Subcutaneous adipose tissue (tissue), 4 donors: ENCODE measurements around the gene TSGA10. TPM values are rescaled to one million over a fixed set of nuclear protein-coding genes. Genes with fewer than 3 reads are reported as not detected.

Source experiments
- CTCF ChIP-seq: fragments of 450-650 bp; IDR thresholded peaks from one replicate; pipeline ENCODE4 v1.5.1; 2016; ENCODE audit warnings: low read depth, mild to moderate bottlenecking, control low read depth, antibody characterized with exemption, moderate library complexity
- total RNA-seq, 4 donors: library from RNA; depleted of rRNA; stranded (reverse); fragments of >200 nt; gene quantifications; one replicate each; pipeline ENCODE4 v1.1.0, GENCODE V29; 2016

TSGA10 gene
- total RNA-seq, 4 donors from 2014 or later, result 5.2 to 11.0 (median 8.0) TPM

DNA sequence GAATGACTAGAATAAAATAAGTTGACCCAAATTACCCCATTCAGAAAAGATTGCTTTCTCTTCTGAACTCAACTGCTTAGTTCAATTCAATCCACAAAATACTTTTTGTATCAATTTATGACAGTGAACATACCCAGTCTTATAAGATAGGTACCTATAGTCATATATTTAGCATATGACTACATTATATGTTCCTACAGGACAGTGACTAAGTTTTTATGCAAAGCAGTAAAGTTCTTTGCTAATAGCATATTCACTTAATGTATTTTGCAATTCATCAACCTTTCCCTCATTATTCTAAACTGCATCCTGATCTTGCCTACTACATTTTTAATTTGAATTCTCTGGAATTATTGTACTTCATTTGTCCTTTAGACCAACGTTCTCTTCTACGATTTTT, 43.5 kb downstream of the TSGA10 start:
- TF ChIP-seq CTCF, result no peak

GRCh38 chr2:99106913-99107312, 47.8 kb downstream of the TSGA10 start:
- TF ChIP-seq CTCF, result no peak

- TF ChIP-seq CTCF, result no peak
These were observed 50.7 kb downstream of the TSGA10 start for GRCh38 chr2:99104006-99104405.

- no peak for TF ChIP-seq CTCF
These were observed 53.0 kb downstream of the TSGA10 start for GRCh38 chr2:99101697-99102096.

DNA sequence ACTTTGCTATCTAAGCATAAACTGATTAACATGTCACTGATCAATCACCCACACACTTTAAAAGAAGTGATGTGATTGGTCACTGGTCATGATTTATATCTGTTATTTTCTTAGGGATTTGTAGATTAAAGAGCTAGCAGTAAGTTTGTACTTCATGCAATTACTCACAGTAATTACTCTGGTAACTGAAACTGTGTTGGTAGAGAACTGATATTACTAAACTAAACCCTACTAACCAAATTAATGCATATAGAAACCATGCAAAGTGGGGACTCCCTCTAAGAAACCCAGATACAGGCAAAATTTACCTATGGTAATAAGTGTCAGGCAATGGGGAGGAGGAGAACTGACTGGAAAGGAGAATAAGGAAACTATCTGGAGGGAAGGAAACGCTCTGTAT, 58.0 kb downstream of the TSGA10 start:
- no peak for TF ChIP-seq CTCF

DNA sequence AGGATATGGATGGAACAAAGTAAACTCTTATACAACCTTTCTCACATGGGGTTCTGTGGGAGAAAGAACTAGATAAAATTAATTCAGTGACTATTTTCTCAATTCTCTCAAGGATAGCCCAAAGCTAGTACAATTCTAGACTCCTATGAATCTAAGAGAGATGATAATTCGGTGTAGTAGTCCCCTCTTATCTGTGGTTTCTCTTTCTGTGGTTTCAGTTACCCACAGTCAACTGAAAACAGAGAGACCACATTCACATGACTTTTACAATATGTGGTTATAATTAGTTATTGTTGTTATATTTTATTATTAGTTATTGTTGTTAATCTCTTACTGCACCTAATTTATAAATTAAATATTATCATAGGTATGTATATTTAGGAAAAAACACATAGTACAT, 66.7 kb downstream of the TSGA10 start:
- no peak for TF ChIP-seq CTCF

- no peak for TF ChIP-seq CTCF
These were observed 68.4 kb downstream of the TSGA10 start for GRCh38 chr2:99086385-99086784.
